ENCODE measurements around the gene PI4K2B.
"Not testable (repeated sequence)": the region's sequence is repeated elsewhere in the genome, so short reads cannot be mapped to it uniquely, and the experiment has no call there.

PI4K2B gene

DNA sequence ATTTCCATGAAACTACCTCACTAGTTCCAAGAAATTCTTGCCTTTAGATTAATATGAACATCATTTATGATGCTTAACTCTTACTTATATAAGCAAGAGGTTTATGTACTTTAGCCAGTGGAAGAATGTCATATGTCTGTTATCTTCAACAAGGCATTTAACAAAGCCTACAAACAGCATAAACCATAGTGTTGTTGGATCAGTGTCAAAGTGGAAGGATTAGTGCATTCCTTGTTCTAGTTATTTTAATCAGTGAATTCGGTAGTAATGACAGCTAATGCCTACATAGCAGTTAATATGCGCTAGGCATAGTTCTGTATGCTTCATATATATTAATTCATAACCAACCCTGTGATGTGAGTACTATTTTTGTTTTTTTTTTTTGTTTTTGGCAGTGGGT is 3.1 kb downstream of the PI4K2B start:
- peaks cover 32% of the 10 kb centered on the region for H3K4me1 ChIP-seq (ENCODE audit: control insufficient read depth, low read length)
- TF ChIP-seq EZH2phosphoT487 (IDR thresholded peaks at IDR 0.05; ENCODE audit: borderline replicate concordance, low read length), result no peak
- TF ChIP-seq, protein P1, sequence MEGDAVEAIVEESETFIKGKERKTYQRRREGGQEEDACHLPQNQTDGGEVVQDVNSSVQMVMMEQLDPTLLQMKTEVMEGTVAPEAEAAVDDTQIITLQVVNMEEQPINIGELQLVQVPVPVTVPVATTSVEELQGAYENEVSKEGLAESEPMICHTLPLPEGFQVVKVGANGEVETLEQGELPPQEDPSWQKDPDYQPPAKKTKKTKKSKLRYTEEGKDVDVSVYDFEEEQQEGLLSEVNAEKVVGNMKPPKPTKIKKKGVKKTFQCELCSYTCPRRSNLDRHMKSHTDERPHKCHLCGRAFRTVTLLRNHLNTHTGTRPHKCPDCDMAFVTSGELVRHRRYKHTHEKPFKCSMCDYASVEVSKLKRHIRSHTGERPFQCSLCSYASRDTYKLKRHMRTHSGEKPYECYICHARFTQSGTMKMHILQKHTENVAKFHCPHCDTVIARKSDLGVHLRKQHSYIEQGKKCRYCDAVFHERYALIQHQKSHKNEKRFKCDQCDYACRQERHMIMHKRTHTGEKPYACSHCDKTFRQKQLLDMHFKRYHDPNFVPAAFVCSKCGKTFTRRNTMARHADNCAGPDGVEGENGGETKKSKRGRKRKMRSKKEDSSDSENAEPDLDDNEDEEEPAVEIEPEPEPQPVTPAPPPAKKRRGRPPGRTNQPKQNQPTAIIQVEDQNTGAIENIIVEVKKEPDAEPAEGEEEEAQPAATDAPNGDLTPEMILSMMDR (IDR thresholded peaks at IDR 0.05; ENCODE audit: low read depth, low read length, poor library complexity, severe bottlenecking), result no peak
- peaks cover 34% of the 10 kb centered on the region for H3K36me3 ChIP-seq (ENCODE audit: control insufficient read depth, low read length)
- no peaks in the 10 kb centered on the region for H3K9me2 ChIP-seq (replicated peaks; ENCODE audit: control insufficient read depth, low read length)
- H3K4me3 ChIP-seq (ENCODE audit: low read length), result no peak overlapping the region
- peaks cover 9% of the 10 kb centered on the region for H3F3A ChIP-seq (ENCODE audit: control insufficient read depth, insufficient read depth)
- H3K27ac ChIP-seq (ENCODE audit: low read depth, low read length), result no peak overlapping the region
- peaks cover 4% of the 10 kb centered on the region for H4K20me1 ChIP-seq (ENCODE audit: control insufficient read depth, insufficient read depth, low read depth, low read length)
- H3K9me3 ChIP-seq (ENCODE audit: control insufficient read depth, insufficient read depth, low read length), result peaks cover 16% of the 10 kb centered on the region
- H3K79me2 ChIP-seq (ENCODE audit: control insufficient read depth, low read length), result peaks cover 80% of the 10 kb centered on the region
- no peaks in the 10 kb centered on the region for H3K27me3 ChIP-seq (ENCODE audit: control insufficient read depth, low read length)
- peak overlapping the region; percentile 18 for H3K4me2 ChIP-seq (ENCODE audit: low read length)

DNA sequence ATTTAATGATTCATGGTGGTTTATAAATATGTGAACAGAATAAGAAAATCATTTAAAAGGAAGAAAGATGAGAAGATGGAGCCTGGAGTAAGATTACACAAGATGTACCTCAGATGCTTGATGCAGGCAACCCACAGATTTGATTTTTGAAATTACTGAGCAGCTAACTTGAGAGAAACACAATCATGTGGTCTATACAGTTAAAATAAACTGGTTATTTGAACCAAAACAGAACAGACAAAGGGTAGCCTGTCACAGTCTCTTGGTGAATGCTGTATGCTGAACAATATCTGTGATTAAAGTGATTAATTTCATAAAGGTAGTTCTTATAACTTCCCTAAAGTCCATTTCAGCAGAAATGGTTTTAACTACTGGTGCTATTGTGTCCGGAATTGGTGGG is 4.2 kb downstream of the PI4K2B start:
- Histone ChIP-seq H3K4me3 (ENCODE audit: low read length) (no peak overlapping the region), H3K4me2 (ENCODE audit: low read length) (no peak overlapping the region), H3K9me2 (replicated peaks; ENCODE audit: control insufficient read depth, low read length) (no peaks in the 10 kb centered on the region), H3F3A (ENCODE audit: control insufficient read depth, insufficient read depth) (peaks cover 5% of the 10 kb centered on the region), H3K27ac (ENCODE audit: low read depth, low read length) (no peak overlapping the region), H3K9me3 (ENCODE audit: control insufficient read depth, insufficient read depth, low read length) (peaks cover 7% of the 10 kb centered on the region; the same call in 1 of the 2 replicates), H3K4me1 (ENCODE audit: control insufficient read depth, low read length) (peaks cover 22% of the 10 kb centered on the region), H3K79me2 (ENCODE audit: control insufficient read depth, low read length) (peaks cover 91% of the 10 kb centered on the region), H3K27me3 (ENCODE audit: control insufficient read depth, low read length) (no peaks in the 10 kb centered on the region), H3K36me3 (ENCODE audit: control insufficient read depth, low read length) (peaks cover 28% of the 10 kb centered on the region), H4K20me1 (ENCODE audit: control insufficient read depth, insufficient read depth, low read depth, low read length) (peaks cover 4% of the 10 kb centered on the region)
- no peak for TF ChIP-seq EZH2phosphoT487 (IDR thresholded peaks at IDR 0.05; ENCODE audit: borderline replicate concordance, low read length)
- TF ChIP-seq, protein P1 (IDR thresholded peaks at IDR 0.05; ENCODE audit: low read depth, low read length, poor library complexity, severe bottlenecking), result no peak

DNA sequence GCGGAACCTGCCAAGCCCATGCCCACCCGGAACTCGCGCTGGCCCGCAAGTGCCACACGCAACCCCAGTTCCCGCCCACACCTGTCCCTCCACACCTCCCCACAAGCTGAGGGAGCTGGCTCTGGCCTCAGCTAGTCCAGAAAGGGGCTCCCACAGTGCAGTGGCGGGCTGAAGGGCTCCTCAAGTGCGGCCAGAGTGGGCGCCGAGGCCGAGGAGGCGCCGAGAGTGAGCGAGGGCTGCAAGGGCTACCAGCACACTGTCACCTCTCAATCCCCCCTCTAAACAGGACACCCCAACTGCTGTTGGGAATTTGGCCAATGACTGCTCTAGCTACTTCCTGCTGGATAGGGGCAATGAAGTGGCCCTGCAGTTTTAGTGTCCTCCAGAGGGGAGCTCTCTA is 5.7 kb downstream of the PI4K2B start:
- H3F3A ChIP-seq (ENCODE audit: control insufficient read depth, insufficient read depth); H3K4me2 ChIP-seq (ENCODE audit: low read length); H3K9me2 ChIP-seq (replicated peaks; ENCODE audit: control insufficient read depth, low read length); H3K4me3 ChIP-seq (ENCODE audit: low read length); H3K9me3 ChIP-seq (ENCODE audit: control insufficient read depth, insufficient read depth, low read length); H3K27me3 ChIP-seq (ENCODE audit: control insufficient read depth, low read length); H4K20me1 ChIP-seq (ENCODE audit: control insufficient read depth, insufficient read depth, low read depth, low read length); H3K27ac ChIP-seq (ENCODE audit: low read depth, low read length): not testable (repeated sequence)
- Histone ChIP-seq H3K79me2 (ENCODE audit: control insufficient read depth, low read length) (peaks cover 94% of the 10 kb centered on the region), H3K4me1 (ENCODE audit: control insufficient read depth, low read length) (peaks cover 16% of the 10 kb centered on the region), H3K36me3 (ENCODE audit: control insufficient read depth, low read length) (peaks cover 25% of the 10 kb centered on the region)

DNA sequence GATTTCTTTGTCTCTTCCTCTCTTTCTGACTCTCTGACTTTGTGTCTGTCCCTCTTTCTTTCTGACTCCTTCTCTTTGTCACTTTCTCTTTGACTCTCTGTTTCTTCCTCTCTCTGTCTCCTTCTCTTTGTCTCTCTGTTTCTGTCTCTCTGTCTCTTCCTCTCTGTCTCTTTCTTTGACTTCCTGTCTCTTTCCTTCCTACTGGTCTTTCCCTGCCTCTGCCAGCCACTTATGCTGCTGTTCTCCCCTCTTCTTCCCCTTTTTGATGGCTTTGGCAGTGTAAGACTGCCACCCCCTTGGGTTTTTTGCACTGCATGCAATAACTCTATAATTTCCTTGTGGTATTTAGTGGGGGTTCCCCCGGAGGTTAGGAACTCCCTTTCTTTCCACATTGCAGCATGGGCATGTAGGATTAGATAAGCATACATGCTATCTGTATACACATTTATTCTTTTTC is 6.9 kb downstream of the PI4K2B start:
- not testable (repeated sequence) for H3K4me3 ChIP-seq (ENCODE audit: low read length); H3F3A ChIP-seq (ENCODE audit: control insufficient read depth, insufficient read depth); H3K27ac ChIP-seq (ENCODE audit: low read depth, low read length); H3K9me2 ChIP-seq (replicated peaks; ENCODE audit: control insufficient read depth, low read length); H4K20me1 ChIP-seq (ENCODE audit: control insufficient read depth, insufficient read depth, low read depth, low read length); H3K27me3 ChIP-seq (ENCODE audit: control insufficient read depth, low read length); H3K4me2 ChIP-seq (ENCODE audit: low read length)
- Histone ChIP-seq H3K79me2 (ENCODE audit: control insufficient read depth, low read length) (peaks cover 93% of the 10 kb centered on the region), H3K36me3 (ENCODE audit: control insufficient read depth, low read length) (peaks cover 21% of the 10 kb centered on the region), H3K9me3 (ENCODE audit: control insufficient read depth, insufficient read depth, low read length) (peaks cover 13% of the 10 kb centered on the region; the same call in 1 of the 2 replicates), H3K4me1 (ENCODE audit: control insufficient read depth, low read length) (peaks cover 12% of the 10 kb centered on the region)

DNA sequence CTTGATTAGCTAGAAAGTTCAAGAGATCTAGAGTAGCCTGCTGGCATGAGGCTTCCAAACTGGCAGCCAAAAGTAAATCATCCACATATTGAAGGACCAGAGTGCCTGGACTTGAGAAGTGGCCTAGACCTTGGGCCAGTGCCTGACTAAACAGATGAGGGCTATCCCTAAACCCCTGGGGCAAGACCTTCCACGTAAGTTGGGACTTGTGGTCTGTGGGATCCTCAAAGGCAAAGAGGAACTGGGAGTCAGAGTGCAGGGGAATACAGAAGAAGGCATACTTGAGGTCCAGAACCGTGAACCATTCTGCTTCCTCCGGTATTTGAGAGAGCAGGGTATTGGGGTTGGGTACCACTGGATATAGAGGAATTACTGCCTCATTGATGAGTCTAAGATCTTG is 8.4 kb downstream of the PI4K2B start:
- not testable (repeated sequence) for H3K27ac ChIP-seq (ENCODE audit: low read depth, low read length); H3K4me3 ChIP-seq (ENCODE audit: low read length); H3K4me1 ChIP-seq (ENCODE audit: control insufficient read depth, low read length); H3F3A ChIP-seq (ENCODE audit: control insufficient read depth, insufficient read depth); H3K9me2 ChIP-seq (replicated peaks; ENCODE audit: control insufficient read depth, low read length); H3K4me2 ChIP-seq (ENCODE audit: low read length); H4K20me1 ChIP-seq (ENCODE audit: control insufficient read depth, insufficient read depth, low read depth, low read length); H3K27me3 ChIP-seq (ENCODE audit: control insufficient read depth, low read length)
- peaks cover 90% of the 10 kb centered on the region for H3K79me2 ChIP-seq (ENCODE audit: control insufficient read depth, low read length)
- H3K36me3 ChIP-seq (ENCODE audit: control insufficient read depth, low read length), result peaks cover 21% of the 10 kb centered on the region
- peaks cover 11% of the 10 kb centered on the region; the same call in 1 of the 2 replicates for H3K9me3 ChIP-seq (ENCODE audit: control insufficient read depth, insufficient read depth, low read length)

Data from DOHH2 (cell line).